H9 (cell line): ENCODE data around the gene BNC1. TPM values are rescaled to one million over a fixed set of nuclear protein-coding genes. Genes with fewer than 3 reads are reported as not detected.
"Not testable (repeated sequence)": the region's sequence is repeated elsewhere in the genome, so short reads cannot be mapped to it uniquely, and the experiment has no call there.

Experiments used
- DNase-seq: peaks from one replicate; pipeline ENCODE4 v3.0.0-alpha.2; 2017
- H2AFZ ChIP-seq: one replicate; pipeline ENCODE4 v1.6.1; 2013; ENCODE audit warnings: mild to moderate bottlenecking, low read length, control low read depth, moderate library complexity
- H2AK5ac ChIP-seq: 2 replicates; pipeline ENCODE4 v1.6.1; 2013; ENCODE audit warnings: low read length, control low read depth, mixed read lengths; ENCODE audit not compliant: insufficient read length
- H2BK120ac ChIP-seq: one replicate; pipeline ENCODE4 v1.6.1; 2013; ENCODE audit warnings: low read depth, mild to moderate bottlenecking, low read length, control low read depth, inconsistent platforms; ENCODE audit not compliant: poor library complexity, severe bottlenecking
- H2BK12ac ChIP-seq: 2 replicates; pipeline ENCODE4 v1.6.1; 2013; ENCODE audit warnings: low read length, control low read depth, mixed read lengths, low read depth; ENCODE audit not compliant: insufficient read length
- H2BK15ac ChIP-seq: 2 replicates; pipeline ENCODE4 v1.6.1; 2013; ENCODE audit warnings: low read depth, low read length, control low read depth
- H2BK20ac ChIP-seq: one replicate; pipeline ENCODE4 v1.6.1; 2013; ENCODE audit warnings: low read depth, mild to moderate bottlenecking, low read length, control low read depth, inconsistent platforms; ENCODE audit not compliant: poor library complexity, severe bottlenecking
- H2BK5ac ChIP-seq: 2 replicates; pipeline ENCODE4 v1.6.1; 2013; ENCODE audit warnings: low read length, control low read depth, mixed read lengths; ENCODE audit not compliant: insufficient read length
- H3K14ac ChIP-seq: 2 replicates; pipeline ENCODE4 v1.6.1; 2013; ENCODE audit warnings: low read length, control low read depth; ENCODE audit not compliant: insufficient read depth
- H3K18ac ChIP-seq: 2 replicates; pipeline ENCODE4 v1.6.1; 2013; ENCODE audit warnings: low read depth, mild to moderate bottlenecking, mixed read lengths, low read length, control low read depth; ENCODE audit not compliant: insufficient read length
- H3K23ac ChIP-seq: 2 replicates; pipeline ENCODE4 v1.6.1; 2013; ENCODE audit warnings: low read length, control low read depth, mixed read lengths, low read depth; ENCODE audit not compliant: insufficient read length
- H3K23me2 ChIP-seq: 2 replicates; pipeline ENCODE4 v1.6.1; 2013; ENCODE audit warnings: low read depth, mild to moderate bottlenecking, mixed read lengths, low read length, control low read depth; ENCODE audit not compliant: insufficient read length, poor library complexity, severe bottlenecking
- H3K27ac ChIP-seq: 2 replicates; pipeline ENCODE4 v1.5.1; 2013; ENCODE audit warnings: low read length, control low read depth, mixed read lengths, low read depth; ENCODE audit not compliant: insufficient read length
- H3K27me3 ChIP-seq: 2 replicates; pipeline ENCODE4 v1.6.1; 2013; ENCODE audit warnings: low read length, control low read depth, inconsistent platforms; ENCODE audit not compliant: insufficient read depth
- H3K4ac ChIP-seq: 2 replicates; pipeline ENCODE4 v1.6.1; 2013; ENCODE audit warnings: low read depth, mild to moderate bottlenecking, control low read depth, inconsistent platforms, low read length, moderate library complexity
- H3K4me1 ChIP-seq: 2 replicates; pipeline ENCODE4 v1.6.1; 2013; ENCODE audit warnings: low read length, control low read depth, inconsistent platforms; ENCODE audit not compliant: insufficient read depth
- H3K4me2 ChIP-seq: 2 replicates; pipeline ENCODE4 v1.6.1; 2013; ENCODE audit warnings: low read length, control low read depth, mixed read lengths; ENCODE audit not compliant: insufficient read length, insufficient read depth
- H3K56ac ChIP-seq: 2 replicates; pipeline ENCODE4 v1.6.1; 2013; ENCODE audit warnings: low read depth, mild to moderate bottlenecking, mixed read lengths, low read length, control low read depth; ENCODE audit not compliant: insufficient read length
- H3K79me1 ChIP-seq: 2 replicates; pipeline ENCODE4 v1.6.1; 2013; ENCODE audit warnings: low read depth, mild to moderate bottlenecking, moderate library complexity, low read length, control low read depth, inconsistent platforms; ENCODE audit not compliant: insufficient read depth, poor library complexity, severe bottlenecking
- H3K79me2 ChIP-seq: 2 replicates; pipeline ENCODE4 v1.6.1; 2013; ENCODE audit warnings: low read length, control low read depth, inconsistent platforms; ENCODE audit not compliant: insufficient read depth
- H3K9ac ChIP-seq: 2 replicates; pipeline ENCODE4 v1.6.1; 2013; ENCODE audit warnings: low read length, control low read depth, mixed read lengths; ENCODE audit not compliant: insufficient read length; ENCODE audit errors: extremely low read depth
- H3K9me3 ChIP-seq: one replicate; pipeline ENCODE4 v1.6.1; 2013; ENCODE audit warnings: low read depth, low read length, inconsistent platforms; ENCODE audit not compliant: control insufficient read depth
- H3T11ph ChIP-seq: one replicate; pipeline ENCODE4 v1.6.1; 2013; ENCODE audit warnings: mild to moderate bottlenecking, low read length, control low read depth, inconsistent platforms
- H4K20me1 ChIP-seq: one replicate; pipeline ENCODE4 v1.6.1; 2013; ENCODE audit not compliant: control insufficient read depth, insufficient read length, insufficient read depth
- H4K5ac ChIP-seq: 2 replicates; pipeline ENCODE4 v1.6.1; 2013; ENCODE audit warnings: low read depth, mild to moderate bottlenecking, mixed read lengths, low read length, control low read depth; ENCODE audit not compliant: insufficient read length
- H4K8ac ChIP-seq: replicated peaks from 2 replicates; pipeline ENCODE4 v1.6.1; 2013; ENCODE audit warnings: low read length, control low read depth, mixed read lengths, low read depth; ENCODE audit not compliant: insufficient read length
- H4K91ac ChIP-seq: 2 replicates; pipeline ENCODE4 v1.6.1; 2013; ENCODE audit warnings: low read depth, mild to moderate bottlenecking, moderate library complexity, mixed read lengths, low read length, control low read depth; ENCODE audit not compliant: insufficient read length
- H3K27ac Mint-ChIP-seq, 3 experiments: 2 replicates in 2 of 3; 3 replicates in 1 of 3; pipeline ENCODE4 v1.8.0; 2020 to 2021; ENCODE audit warnings: mixed read lengths in 3 of 3, mild to moderate bottlenecking in 1 of 3, moderate library complexity in 1 of 3
- H3K27me3 Mint-ChIP-seq: 2 replicates; pipeline ENCODE4 v1.8.0; 2021; ENCODE audit warnings: low read depth, mild to moderate bottlenecking, moderate library complexity, mixed read lengths
- H3K36me3 Mint-ChIP-seq, 3 experiments: 2 replicates in 2 of 3; 3 replicates in 1 of 3; pipeline ENCODE4 v1.8.0; 2020 to 2021; ENCODE audit warnings: low read depth in 3 of 3, mixed read lengths in 3 of 3; ENCODE audit not compliant: insufficient read depth in 1 of 3
- H3K4me1 Mint-ChIP-seq, 2 experiments: 2 replicates each; pipeline ENCODE4 v1.8.0; 2020; ENCODE audit warnings: mixed read lengths in 2 of 2
- H3K4me3 Mint-ChIP-seq, 2 experiments: 2 replicates in 1 of 2; 3 replicates in 1 of 2; pipeline ENCODE4 v1.8.0; 2020 to 2021; ENCODE audit warnings: mild to moderate bottlenecking in 2 of 2, mixed read lengths in 2 of 2, moderate library complexity in 1 of 2
- H3K9me3 Mint-ChIP-seq, 2 experiments: 2 replicates in 1 of 2; 3 replicates in 1 of 2; pipeline ENCODE4 v1.8.0; 2020; ENCODE audit warnings: mild to moderate bottlenecking in 2 of 2, mixed read lengths in 2 of 2, moderate library complexity in 1 of 2
- CTCF ChIP-seq: fragments of 200-600 bp; sonication (generic); conservative IDR thresholded peaks from 3 replicates; pipeline ENCODE4 v1.8.0; 2021; ENCODE audit warnings: antibody characterized with exemption, mild to moderate bottlenecking
- WGBS: extraction: QIAGEN DNeasy Blood & Tissue Kit; methylation state at CpG from one replicate; pipeline ENCODE4 v1.1.7; 2013; ENCODE audit warnings: missing lambda C conversion rate, low lambda C conversion rate, mixed read lengths; ENCODE audit not compliant: insufficient read length; ENCODE audit errors: extremely low coverage; 5-methylcytosine and 5-hydroxymethylcytosine counted together
- total RNA-seq: library from RNA; stranded (reverse); gene quantifications from 2 replicates; pipeline ENCODE4 v1.2.1, GENCODE V29; 2021

Gene BNC1
- total RNA-seq, 1 experiment from 2014 or later: not detected

GRCh38 chr15:83262594-83263315 is 21.7 kb downstream of the BNC1 start:
- Histone ChIP-seq H2BK20ac (no peak overlapping the region), H3K79me1 (no peaks in the 10 kb centered on the region), H4K91ac (no peak overlapping the region), H3K56ac (no peak overlapping the region), H4K8ac (no peak overlapping the region), H3K27ac (no peak overlapping the region), H3K14ac (no peak overlapping the region), H3K79me2 (no peaks in the 10 kb centered on the region), H4K20me1 (no peaks in the 10 kb centered on the region), H3K9ac (no peak overlapping the region), H3K9me3 (no peaks in the 10 kb centered on the region), H2AFZ (no peak overlapping the region), H3K4me1 (no peaks in the 10 kb centered on the region), H4K5ac (no peak overlapping the region), H2BK15ac (no peak overlapping the region), H3K27me3 (no peaks in the 10 kb centered on the region), H2BK5ac (no peak overlapping the region), H3K23me2 (no peaks in the 10 kb centered on the region), H2BK12ac (no peak overlapping the region), H3K4ac (no peak overlapping the region), H3K18ac (no peak overlapping the region), H2BK120ac (no peak overlapping the region), H3K4me2 (no peak overlapping the region), H2AK5ac (no peak overlapping the region), H3K23ac (no peak overlapping the region), H3T11ph (no peak overlapping the region)
- Mint-ChIP-seq H3K9me3 (no peaks in the 10 kb centered on the region), H3K4me3 (no peak overlapping the region), H3K27ac (no peak overlapping the region), H3K36me3 (no peaks in the 10 kb centered on the region), H3K4me1 (no peaks in the 10 kb centered on the region), H3K27me3 (peaks cover 5% of the 10 kb centered on the region; the same call in 1 of the 2 replicates)
- no peak for DNase-seq
- WGBS: no CpG with 5 or more reads among the region's 7 CpGs
- TF ChIP-seq CTCF: no peak

DNA sequence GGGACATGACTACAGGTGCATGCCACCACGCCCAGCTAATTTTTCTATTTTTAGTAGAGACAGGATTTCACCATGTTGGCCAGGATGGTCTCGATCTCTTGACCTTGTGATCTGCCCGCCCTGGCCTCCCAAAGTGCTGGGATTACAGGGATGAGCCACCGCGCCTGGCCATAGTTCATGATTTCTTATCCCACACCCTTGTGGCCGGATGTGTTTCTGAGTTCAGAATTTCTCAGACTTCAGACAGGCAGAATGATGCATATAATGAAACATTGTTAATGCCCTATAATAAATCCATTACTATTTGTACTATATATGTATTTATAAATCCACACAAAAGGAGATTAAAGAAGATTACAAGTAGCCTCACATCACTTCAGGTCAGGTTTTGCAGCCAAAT is 22.3 kb downstream of the BNC1 start:
- not testable (repeated sequence) for H3K9me3 Mint-ChIP-seq, H4K5ac ChIP-seq, H3K27ac Mint-ChIP-seq, H2BK5ac ChIP-seq, H3K79me1 ChIP-seq, H3K14ac ChIP-seq, H3K27me3 Mint-ChIP-seq, H3K79me2 ChIP-seq, H2AK5ac ChIP-seq, H2BK20ac ChIP-seq, DNase-seq, H3K4me3 Mint-ChIP-seq, H3K27me3 ChIP-seq, H4K20me1 ChIP-seq, H3K23me2 ChIP-seq, H3K4me1 ChIP-seq, H4K8ac ChIP-seq, H2AFZ ChIP-seq, H3K4me2 ChIP-seq, H3K9me3 ChIP-seq, H3K56ac ChIP-seq, H2BK120ac ChIP-seq, H4K91ac ChIP-seq, H2BK15ac ChIP-seq, H3K36me3 Mint-ChIP-seq, H3K4me1 Mint-ChIP-seq, H3K4ac ChIP-seq, H3K27ac ChIP-seq, H3K23ac ChIP-seq, H3T11ph ChIP-seq, H3K9ac ChIP-seq, H2BK12ac ChIP-seq, H3K18ac ChIP-seq
- no CpG with 5 or more reads among the region's 6 CpGs for whole genome bisulfite sequencing
